ENCODE data around the gene RNF157.
A peak's percentile ranks its signal among the peaks of the same experiment; 100 is the strongest.

The RNF157 gene

DNA sequence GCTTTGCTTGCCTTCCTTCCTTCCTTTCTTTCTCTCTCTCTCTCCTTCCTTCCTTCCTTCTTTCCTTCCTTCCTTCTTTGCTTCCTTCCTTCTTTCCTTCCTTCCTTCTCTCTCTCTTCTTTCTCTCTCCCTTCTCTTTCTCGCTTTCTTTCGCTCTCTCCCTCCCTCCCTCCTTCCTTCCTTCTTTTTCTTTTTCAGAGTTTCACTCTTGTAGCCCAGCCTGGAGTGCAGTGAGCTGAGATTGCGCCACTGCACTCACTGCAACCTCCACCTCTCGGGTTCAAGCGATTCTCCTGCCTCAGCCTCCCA, 117.1 kb downstream of the RNF157 start:
- no peak for DNase-seq (ENCODE audit: low read depth)

DNA sequence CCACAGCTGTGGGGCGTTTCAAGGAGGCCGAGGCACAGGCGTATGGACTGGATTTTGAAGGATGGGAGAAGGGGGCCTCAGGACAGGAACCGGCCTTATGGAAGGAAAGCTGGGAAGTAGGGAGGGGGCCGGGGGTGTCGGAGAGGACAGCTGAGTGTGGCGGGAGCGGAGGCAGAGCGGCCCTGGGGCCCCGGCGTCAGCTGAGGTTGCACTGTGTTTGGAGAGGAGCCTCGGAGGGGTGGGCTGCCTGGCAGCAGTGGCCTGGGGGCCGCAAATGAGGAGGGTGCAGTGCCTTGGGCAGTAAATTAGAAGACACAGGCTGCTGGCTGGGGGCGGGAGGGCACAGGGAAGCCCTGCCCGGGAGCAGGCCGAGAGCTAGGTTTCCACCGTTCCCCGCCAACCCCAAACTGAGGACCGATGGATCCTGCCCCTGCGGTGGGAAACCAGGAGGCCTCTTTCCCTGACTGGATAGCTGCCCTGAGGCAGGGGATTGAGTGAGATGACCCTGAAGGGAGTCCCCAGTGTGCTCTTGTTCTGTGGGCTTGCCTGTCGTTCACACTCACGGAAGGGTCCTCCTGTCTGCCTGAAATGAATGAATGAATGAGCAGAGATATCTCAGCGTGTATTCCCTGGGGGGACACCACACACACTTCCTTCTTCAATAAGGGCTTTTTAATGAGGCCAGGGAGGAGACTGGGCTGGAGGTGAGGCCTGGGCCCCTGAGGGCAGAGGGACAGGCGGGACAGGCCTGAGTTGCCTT, 117.7 kb downstream of the RNF157 start:
- no peak for DNase-seq (ENCODE audit: low read depth)

- no peak for DNase-seq (ENCODE audit: low read depth)
Observed at GRCh38 chr17:76121932-76122430, 118.3 kb downstream of the RNF157 start.

GRCh38 chr17:76120658-76121008, 119.7 kb downstream of the RNF157 start:
- DNase-seq (ENCODE audit: low read depth): no peak

DNA sequence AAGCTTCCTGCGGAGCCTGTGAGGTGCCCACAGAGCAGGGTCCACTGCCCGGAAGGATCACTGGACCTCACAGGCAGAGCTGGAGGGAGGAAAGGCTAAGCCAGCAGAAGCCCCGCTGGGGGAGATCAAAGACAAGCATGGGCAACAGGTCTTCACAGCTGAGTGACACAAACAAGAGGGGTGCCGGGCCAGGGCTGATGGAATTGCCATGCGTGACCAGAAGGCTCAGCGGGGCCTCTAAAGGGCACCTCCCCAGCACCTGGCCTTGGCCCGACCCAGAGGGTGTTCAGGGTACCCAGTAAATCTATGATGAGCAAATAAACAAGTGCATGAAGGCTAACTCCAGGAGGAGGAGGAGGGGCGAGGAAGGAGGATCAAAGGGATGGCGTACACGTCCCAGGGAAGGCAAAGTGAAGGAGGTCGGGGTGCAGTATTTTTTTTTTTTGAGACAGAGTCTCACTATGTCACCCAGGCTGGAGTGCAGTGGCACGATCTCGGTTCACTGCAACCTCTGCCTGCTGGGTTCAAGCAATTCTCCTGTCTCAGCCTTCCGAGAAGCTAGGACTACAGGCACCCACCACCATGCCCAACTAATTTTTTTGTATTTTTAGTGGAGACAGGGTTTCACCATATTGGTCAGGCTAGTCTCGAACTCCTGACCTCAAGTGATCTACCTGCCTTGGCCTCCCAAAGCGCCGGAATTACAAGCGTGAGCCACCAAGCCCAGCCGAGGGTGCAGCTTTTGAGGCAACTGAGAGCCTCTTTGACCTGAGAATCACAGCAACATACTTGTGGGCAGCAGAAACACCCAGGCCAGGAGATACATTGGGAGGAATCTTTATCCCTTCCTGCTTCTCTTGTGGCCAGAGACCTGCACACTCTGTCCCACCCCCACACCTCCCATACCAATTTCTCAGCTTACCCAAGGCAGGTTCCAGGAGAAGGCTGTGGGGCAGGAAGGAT, 120.6 kb downstream of the RNF157 start:
- no peak for DNase-seq (ENCODE audit: low read depth)

DNA sequence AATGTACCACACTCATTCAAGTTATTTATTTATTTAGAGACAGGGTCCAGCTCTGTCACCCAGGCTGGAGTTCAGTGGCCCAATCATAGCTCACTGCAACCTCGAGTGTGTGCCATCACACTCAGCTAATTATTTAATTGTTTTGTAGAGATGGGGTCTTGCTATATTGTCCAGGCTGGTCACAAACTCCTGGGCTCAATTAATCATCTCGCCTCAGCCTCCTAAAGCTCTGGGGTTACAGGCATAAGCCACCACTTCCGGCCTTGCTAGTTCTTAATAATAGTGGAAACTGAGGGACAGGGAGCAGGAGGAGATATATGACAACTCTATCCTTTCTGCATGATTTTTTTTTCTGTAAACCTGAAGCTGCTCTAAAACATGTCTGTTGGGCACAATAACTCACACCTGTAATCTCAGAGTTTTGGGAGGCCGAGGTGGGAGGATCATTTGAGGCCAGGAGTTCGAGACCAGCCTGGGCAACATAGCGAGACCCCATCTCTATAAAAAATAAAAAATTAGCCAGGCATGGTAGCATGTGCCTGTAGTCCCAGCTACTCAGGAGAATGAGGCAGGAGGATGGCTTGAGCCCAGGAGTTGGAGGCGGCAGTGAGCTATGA, 125.0 kb downstream of the RNF157 start:
- no peak for DNase-seq (ENCODE audit: low read depth)

- no peak for DNase-seq (ENCODE audit: low read depth)
Observed at GRCh38 chr17:76111956-76112355, 128.3 kb downstream of the RNF157 start.

- DNase-seq (ENCODE audit: low read depth): peak; percentile 29
Observed at GRCh38 chr17:76107509-76107908, 132.8 kb downstream of the RNF157 start.

- no peak for DNase-seq (ENCODE audit: low read depth)
Observed at GRCh38 chr17:76106703-76107102, 133.6 kb downstream of the RNF157 start.

DNA sequence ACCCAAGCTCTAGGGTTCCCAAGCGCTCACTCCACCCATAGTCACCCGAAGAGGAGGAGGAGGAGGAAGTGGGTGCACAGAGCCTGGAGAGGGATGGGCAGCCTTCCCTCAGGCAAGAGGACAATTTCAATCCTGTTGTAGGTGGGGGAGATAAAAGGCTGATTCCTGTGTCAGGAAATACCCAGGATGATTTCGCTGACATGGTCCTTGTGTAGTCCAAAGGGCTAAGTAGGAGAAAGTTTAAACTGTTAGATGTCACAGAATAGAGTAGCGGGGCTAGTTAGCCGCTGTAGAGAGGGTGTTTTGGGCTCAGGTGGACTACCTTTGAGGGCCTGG, 135.4 kb downstream of the RNF157 start:
- no peak for DNase-seq (ENCODE audit: low read depth)

DNA sequence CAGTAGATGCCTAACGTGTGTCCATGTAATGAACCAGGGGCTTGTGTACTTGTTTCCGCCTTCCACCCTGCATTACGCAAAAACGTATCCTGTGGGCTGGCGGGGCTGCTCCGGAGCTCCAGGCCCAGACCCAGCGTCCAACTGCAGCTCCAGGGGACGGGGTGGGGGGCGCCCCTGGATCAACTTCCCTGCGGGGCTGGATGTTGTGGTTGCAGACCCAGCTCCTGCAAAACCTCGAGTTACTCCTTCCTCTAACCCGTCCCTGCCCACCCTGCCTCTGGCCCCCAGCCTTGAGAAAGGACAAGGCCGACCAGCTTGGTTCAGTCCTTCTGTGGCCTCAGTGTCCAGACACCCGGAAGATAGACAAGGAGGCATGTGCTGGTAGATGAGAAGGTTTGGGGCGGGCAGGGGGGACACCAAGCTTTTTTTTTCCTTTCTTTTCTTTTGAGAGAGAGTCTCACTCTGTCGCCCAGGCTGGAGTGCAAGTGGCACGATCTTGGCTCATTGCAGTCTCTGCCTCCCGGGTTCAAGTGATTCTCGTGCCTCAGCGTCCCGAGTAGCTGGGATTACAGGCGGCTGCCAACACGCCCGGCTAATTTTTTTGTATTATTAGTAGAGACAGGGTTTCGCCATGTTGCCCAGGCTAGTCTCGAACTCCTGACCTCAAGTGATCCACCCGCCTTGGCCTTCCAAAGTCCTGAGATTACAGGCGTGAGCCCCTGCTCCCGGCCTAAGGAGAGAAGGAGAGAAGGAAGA, 136.0 kb downstream of the RNF157 start:
- no peak for DNase-seq (ENCODE audit: low read depth)

- DNase-seq (ENCODE audit: low read depth): peak; percentile 91
Observed at GRCh38 chr17:76103274-76104139, 136.8 kb downstream of the RNF157 start, which contains the start of gene EXOC7. Gene EXOC7 (minus strand): TSS chr17:76103787. CDS start chr17:76103692, 95 bp downstream.

DNA sequence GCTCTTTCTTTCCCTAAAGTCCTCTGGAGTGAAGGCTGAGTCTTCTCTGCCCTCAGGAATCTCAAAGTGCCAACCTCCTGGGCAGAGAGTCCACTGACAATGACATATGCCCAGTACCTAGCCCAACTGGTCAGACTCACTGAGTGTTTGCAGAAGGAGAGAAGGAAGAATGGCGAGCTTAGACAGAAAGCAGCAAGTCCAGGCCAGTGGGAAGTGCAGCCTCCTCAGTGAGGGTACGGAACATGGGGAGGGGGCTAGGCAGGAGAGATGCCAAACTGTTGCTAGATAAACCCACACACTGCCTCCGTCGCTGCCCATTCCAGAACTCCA, 137.4 kb downstream of the RNF157 start:
- no peak for DNase-seq (ENCODE audit: low read depth)

GRCh38 chr17:76097716-76098295, 142.5 kb downstream of the RNF157 start:
- DNase-seq (ENCODE audit: low read depth): no peak

DNA sequence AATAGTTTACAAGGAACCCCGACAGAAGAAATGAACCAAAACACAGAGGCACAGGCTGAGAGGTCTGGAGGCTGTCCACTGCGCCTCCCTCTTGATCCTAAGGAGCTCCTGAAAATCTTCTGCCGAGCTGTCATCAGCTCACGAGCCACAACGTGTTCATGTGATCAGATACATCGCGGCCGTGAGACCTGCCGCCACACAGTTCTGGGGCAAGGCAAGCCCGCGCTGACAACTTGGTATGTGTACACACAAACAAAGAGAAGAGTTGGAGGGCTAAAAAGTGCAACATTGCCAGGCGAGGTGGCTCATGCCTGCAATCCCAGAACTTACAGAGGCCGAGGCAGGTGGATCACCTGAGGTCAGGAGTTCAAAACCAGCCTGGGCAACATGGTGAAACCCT, 144.3 kb downstream of the RNF157 start:
- DNase-seq (ENCODE audit: low read depth): no peak

- no peak for DNase-seq (ENCODE audit: low read depth)
Observed at GRCh38 chr17:76094046-76094445, 146.2 kb downstream of the RNF157 start.

DNA sequence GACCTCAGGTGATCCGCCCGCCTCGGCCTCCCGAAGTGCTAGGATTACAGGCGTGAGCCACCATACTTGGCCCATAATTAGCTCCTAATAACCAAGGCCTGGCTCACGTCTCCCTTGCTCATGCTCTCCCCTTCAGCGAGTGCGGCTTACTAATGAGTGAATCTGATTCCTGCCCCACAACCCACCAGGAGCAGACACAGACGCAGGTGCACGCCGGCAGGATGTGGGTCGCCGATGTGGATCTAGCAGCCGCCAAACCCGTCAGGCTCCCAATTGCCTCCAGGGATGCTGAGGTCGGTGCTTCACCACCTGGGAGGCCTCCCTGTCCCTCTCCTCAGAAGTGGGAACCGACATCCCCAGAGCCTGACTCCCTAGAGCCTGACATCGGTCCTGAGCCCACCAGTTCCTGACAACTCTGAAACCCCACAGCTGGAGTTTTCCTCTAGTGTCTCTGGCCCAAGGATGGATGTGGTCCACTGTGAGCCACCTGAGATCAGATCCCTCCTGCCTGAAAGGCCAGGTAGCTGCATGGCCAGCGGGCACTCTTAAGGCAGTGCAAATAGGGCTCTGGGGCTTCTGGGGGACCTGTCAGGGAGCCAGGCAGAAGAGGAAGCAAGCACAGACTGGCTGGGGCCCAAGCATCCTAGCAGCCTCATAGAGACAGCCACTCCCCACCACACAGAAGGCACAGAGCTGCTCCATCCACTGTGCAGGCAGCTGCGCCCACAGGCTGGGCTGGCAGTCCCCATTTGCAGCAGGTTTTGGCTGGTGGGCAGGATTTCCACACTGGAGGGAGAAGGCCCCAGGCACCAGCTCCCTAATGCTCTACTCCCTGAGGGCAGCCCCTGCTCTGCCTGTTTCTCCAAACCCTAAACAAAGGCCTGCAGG, 147.5 kb downstream of the RNF157 start:
- DNase-seq (ENCODE audit: low read depth): no peak
